B cell (primary cell): Measurements from ENCODE around the gene RASL11A. TPM values are rescaled to one million over a fixed set of nuclear protein-coding genes. Genes with fewer than 3 reads are reported as not detected.
"Not testable (repeated sequence)": the region's sequence is repeated elsewhere in the genome, so short reads cannot be mapped to it uniquely, and the experiment has no call there.

Experiments
- ATAC-seq: fragments of 200-7000 bp; cut with Tn5 transposase; one replicate; pipeline ENCODE4 v1.10.0; 2021; ENCODE audit warnings: low read depth, mild to moderate bottlenecking, moderate number of reproducible peaks, moderate library complexity
- CTCF ChIA-PET: fragments of 350-600 bp; sonication (Branson Sonifier 250); formaldehyde crosslinking; loops from one replicate; lab custom pipeline; 2021; ENCODE audit warnings: antibody characterized with exemption, inconsistent platforms; lab: Charles Lee
- POLR2A ChIA-PET: fragments of 350-600 bp; sonication (Branson Sonifier 250); formaldehyde crosslinking; loops from one replicate; lab custom pipeline; 2021; ENCODE audit warnings: antibody characterized with exemption; lab: Charles Lee
- DNase-seq: peaks from one replicate; pipeline ENCODE4 v3.0.0; 2013
- H2AFZ ChIP-seq: 2 replicates; pipeline ENCODE4 v1.6.1; 2012; ENCODE audit warnings: mild to moderate bottlenecking, low read depth, low read length; ENCODE audit not compliant: insufficient read depth, poor library complexity, severe bottlenecking
- H3K27ac ChIP-seq, 2 donors: 1 replicate in 1 of 2; 2 replicates in 1 of 2; pipeline ENCODE4 v1.5.1; 2012 to 2013; ENCODE audit warnings: low read length in 2 of 2, mild to moderate bottlenecking in 2 of 2, moderate library complexity in 1 of 2
- H3K27me3 ChIP-seq, 4 experiments: fragments of 200-600 bp in 1 of 4; sonication (generic) in 1 of 4; replicated peaks in 1 of 4; 1 replicate in 2 of 4; 2 replicates in 2 of 4; pipeline versions ENCODE4 v1.6.1 to v1.7.0; 2013 to 2016; ENCODE audit warnings: low read length in 3 of 4, mild to moderate bottlenecking in 2 of 4, mixed read lengths in 1 of 4, moderate library complexity in 1 of 4; ENCODE audit not compliant: insufficient read depth in 4 of 4, control insufficient read depth in 3 of 4; ENCODE audit errors: control extremely low read depth in 1 of 4
- H3K36me3 ChIP-seq, 2 experiments: replicated peaks in 1 of 2; 1 replicate in 1 of 2; 2 replicates in 1 of 2; pipeline versions ENCODE4 v1.6.1 to v1.7.1; 2013; ENCODE audit warnings: low read length in 1 of 2; ENCODE audit not compliant: insufficient read depth in 2 of 2, control insufficient read depth in 1 of 2; ENCODE audit errors: control extremely low read depth in 1 of 2, extremely low read depth in 1 of 2
- H3K4me1 ChIP-seq, 2 donors: fragments of 200-600 bp in 1 of 2; sonication (generic) in 1 of 2; 1 replicate in 1 of 2; 2 replicates in 1 of 2; pipeline versions ENCODE4 v1.5.1 to v1.6.1; 2013 to 2017; ENCODE audit warnings: low read length in 2 of 2; ENCODE audit not compliant: control insufficient read depth in 2 of 2, insufficient read depth in 2 of 2
- H3K4me2 ChIP-seq: replicated peaks from 2 replicates; pipeline ENCODE3; 2012; ENCODE audit warnings: mild to moderate bottlenecking, low read depth, low read length; ENCODE audit not compliant: poor library complexity, severe bottlenecking
- H3K4me3 ChIP-seq, 5 experiments: fragments of 200-600 bp in 1 of 5; sonication (generic) in 1 of 5; 1 replicate in 3 of 5; 2 replicates in 2 of 5; pipeline versions ENCODE4 v1.5.1 to v1.7.0; 2011 to 2016; ENCODE audit warnings: low read length in 4 of 5, mild to moderate bottlenecking in 4 of 5, low read depth in 2 of 5, control low read depth in 1 of 5, moderate library complexity in 1 of 5; ENCODE audit not compliant: insufficient read depth in 1 of 5; ENCODE audit errors: control extremely low read depth in 1 of 5, extremely low read depth in 1 of 5
- H3K79me2 ChIP-seq: fragments of 200-600 bp; sonication (generic); one replicate; pipeline ENCODE4 v1.6.0; 2016; ENCODE audit warnings: low read length; ENCODE audit not compliant: control insufficient read depth, insufficient read depth
- H3K9ac ChIP-seq: fragments of 200-600 bp; sonication (generic); 2 replicates; pipeline ENCODE4 v1.6.1; 2017; ENCODE audit warnings: mild to moderate bottlenecking, low read length, moderate library complexity
- H3K9me3 ChIP-seq, 3 donors: one replicate each; pipeline versions ENCODE4 v1.6.1 to v1.7.1; 2013; ENCODE audit warnings: low read length in 2 of 3; ENCODE audit not compliant: control insufficient read depth in 2 of 3, insufficient read depth in 1 of 3; ENCODE audit errors: control extremely low read depth in 1 of 3
- H4K20me1 ChIP-seq: 2 replicates; pipeline ENCODE4 v1.6.0; 2012; ENCODE audit warnings: mild to moderate bottlenecking, low read length; ENCODE audit not compliant: insufficient read depth, control insufficient read depth, poor library complexity, severe bottlenecking
- H3K27ac Mint-ChIP-seq: one replicate; pipeline ENCODE4 v1.8.0; 2021; ENCODE audit warnings: mixed read lengths
- H3K27me3 Mint-ChIP-seq: one replicate; pipeline ENCODE4 v1.8.0; 2021; ENCODE audit warnings: mixed read lengths
- H3K4me1 Mint-ChIP-seq: one replicate; pipeline ENCODE4 v1.8.0; 2021; ENCODE audit warnings: mixed read lengths
- H3K4me3 Mint-ChIP-seq: one replicate; pipeline ENCODE4 v1.8.0; 2021; ENCODE audit warnings: mixed read lengths
- H3K9me3 Mint-ChIP-seq: one replicate; pipeline ENCODE4 v1.8.0; 2022; ENCODE audit warnings: mixed read lengths; ENCODE audit not compliant: insufficient read depth
- EZH2 ChIP-seq: IDR thresholded peaks from 2 replicates; pipeline ENCODE4 v1.6.1; 2012; ENCODE audit warnings: borderline replicate concordance, low read depth, mild to moderate bottlenecking, moderate library complexity, low read length; ENCODE audit not compliant: insufficient read depth, poor library complexity, severe bottlenecking
- WGBS: methylation state at CpG from one replicate; pipeline ENCODE4 v1.1.5; 2013; ENCODE audit warnings: missing lambda C conversion rate; ENCODE audit not compliant: insufficient coverage; 5-methylcytosine and 5-hydroxymethylcytosine counted together
- intact Hi-C: fragments of 100-400 bp; cut with micrococcal nuclease; formaldehyde crosslinking; loops from one replicate; pipeline ENCODE4 v1.10.0; 2022
- polyA plus RNA-seq: library from polyadenylated mRNA; depleted of rRNA; stranded (reverse); fragments of >200 nt; gene quantifications from 2 replicates; pipeline ENCODE4 v1.2.3, GENCODE V29; 2012
- total RNA-seq, 2 donors: library from RNA; stranded (reverse); fragments of 120-200 nt in 1 of 2; gene quantifications; 1 replicate in 1 of 2; 2 replicates in 1 of 2; pipeline versions ENCODE4 v1.2.3 to v1.2.4, GENCODE V29; 2013 to 2022
- TF ChIP-seq, protein P1 (sequence below): fragments of 200-600 bp; IDR thresholded peaks from one replicate; pipeline ENCODE4 v1.8.0; 2022; ENCODE audit warnings: antibody characterized with exemption, mild to moderate bottlenecking

RASL11A gene
- total and polyA plus RNA-seq, 2 donors (not counting 1 experiment from before 2014, with no cell fraction given) = 0.89 to 4.8 TPM

DNA sequence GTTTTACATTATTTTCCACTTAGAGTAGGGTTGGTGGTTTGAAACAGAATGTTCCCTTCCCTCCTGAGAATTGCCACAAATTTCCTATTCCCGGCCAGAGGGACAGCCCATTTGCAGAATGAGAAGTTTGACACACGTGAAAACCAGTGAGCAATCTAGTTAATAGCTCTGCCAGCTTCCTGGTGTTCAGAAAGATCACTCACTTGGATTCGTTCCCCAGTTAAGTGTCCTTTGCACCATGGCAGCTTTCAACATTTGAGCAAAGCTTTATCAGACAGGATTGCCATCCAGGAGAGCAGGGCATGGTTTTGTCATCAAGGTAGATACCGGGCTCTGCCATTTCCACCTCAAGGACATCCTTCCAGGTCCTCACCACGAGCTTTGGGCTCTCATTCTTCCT, 28.2 kb downstream of the RASL11A start:
- Histone ChIP-seq H3K4me3 (no peak overlapping the region), H3K27ac (no peak overlapping the region), H3K4me2 (no peak overlapping the region), H3K9ac (no peak overlapping the region), H3K79me2 (no peaks in the 10 kb centered on the region), H3K36me3 (no peaks in the 10 kb centered on the region), H3K27me3 (peaks cover 0 to 2% (median 0%) of the 10 kb centered on the region in 4 experiments), H4K20me1 (no peaks in the 10 kb centered on the region), H2AFZ (no peak overlapping the region), H3K9me3 (peaks cover 0 to 4% (median 0%) of the 10 kb centered on the region in 3 donors), H3K4me1 (peaks cover 9 to 10% of the 10 kb centered on the region in 2 donors)
- DNase-seq = no peak
- ChIA-PET CTCF (interaction anchor here (1.0 kb wide), 1 partner anchor 28 kb away, joined by 4 read pairs; the partner anchor contains the start of gene RASL11A), POLR2A (no interaction called here)
- no peak overlapping the region for H3K4me3 Mint-ChIP-seq
- no peaks in the 10 kb centered on the region for H3K9me3 Mint-ChIP-seq
- no peak for ATAC-seq
- TF ChIP-seq, protein P1, sequence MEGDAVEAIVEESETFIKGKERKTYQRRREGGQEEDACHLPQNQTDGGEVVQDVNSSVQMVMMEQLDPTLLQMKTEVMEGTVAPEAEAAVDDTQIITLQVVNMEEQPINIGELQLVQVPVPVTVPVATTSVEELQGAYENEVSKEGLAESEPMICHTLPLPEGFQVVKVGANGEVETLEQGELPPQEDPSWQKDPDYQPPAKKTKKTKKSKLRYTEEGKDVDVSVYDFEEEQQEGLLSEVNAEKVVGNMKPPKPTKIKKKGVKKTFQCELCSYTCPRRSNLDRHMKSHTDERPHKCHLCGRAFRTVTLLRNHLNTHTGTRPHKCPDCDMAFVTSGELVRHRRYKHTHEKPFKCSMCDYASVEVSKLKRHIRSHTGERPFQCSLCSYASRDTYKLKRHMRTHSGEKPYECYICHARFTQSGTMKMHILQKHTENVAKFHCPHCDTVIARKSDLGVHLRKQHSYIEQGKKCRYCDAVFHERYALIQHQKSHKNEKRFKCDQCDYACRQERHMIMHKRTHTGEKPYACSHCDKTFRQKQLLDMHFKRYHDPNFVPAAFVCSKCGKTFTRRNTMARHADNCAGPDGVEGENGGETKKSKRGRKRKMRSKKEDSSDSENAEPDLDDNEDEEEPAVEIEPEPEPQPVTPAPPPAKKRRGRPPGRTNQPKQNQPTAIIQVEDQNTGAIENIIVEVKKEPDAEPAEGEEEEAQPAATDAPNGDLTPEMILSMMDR = no peak
- no peak for TF ChIP-seq EZH2
- H3K27me3 Mint-ChIP-seq = no peaks in the 10 kb centered on the region
- 84% methylated on average over 4 of the region's 5 CpGs for WGBS
- no peak overlapping the region for H3K27ac Mint-ChIP-seq
- intact Hi-C loops = no loop called here
- peaks cover 12% of the 10 kb centered on the region for H3K4me1 Mint-ChIP-seq

DNA sequence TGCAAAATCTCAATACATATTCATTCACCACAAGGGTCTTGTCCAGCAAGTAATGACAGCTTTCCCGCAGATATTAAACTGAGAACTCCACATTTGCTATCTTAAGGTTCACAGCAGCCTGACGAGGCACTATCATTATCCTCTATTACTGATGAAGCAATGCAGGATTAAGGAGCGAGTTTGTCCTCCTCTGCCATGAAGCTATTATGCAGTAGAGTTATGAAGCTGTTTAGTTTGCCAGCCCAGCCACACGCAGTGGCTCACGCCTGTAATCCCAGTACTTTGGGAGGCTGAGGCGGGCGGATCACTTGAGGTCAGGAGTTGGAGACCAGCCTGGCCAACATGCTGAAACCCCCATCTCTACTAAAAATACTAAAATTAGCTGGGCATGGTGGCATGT, 29.8 kb downstream of the RASL11A start:
- POLR2A ChIA-PET, H3K36me3 ChIP-seq, H3K4me1 Mint-ChIP-seq, H3K4me3 ChIP-seq, H3K27me3 Mint-ChIP-seq, H2AFZ ChIP-seq, H3K27me3 ChIP-seq, CTCF ChIA-PET, DNase-seq, H3K79me2 ChIP-seq, H3K4me2 ChIP-seq, H3K9me3 Mint-ChIP-seq, H3K27ac ChIP-seq, ATAC-seq, H3K9me3 ChIP-seq, H3K9ac ChIP-seq, H3K27ac Mint-ChIP-seq, intact Hi-C loops, H3K4me1 ChIP-seq, H3K4me3 Mint-ChIP-seq, H4K20me1 ChIP-seq: not testable (repeated sequence)
- WGBS = 100% methylated on average over 1 of the region's 7 CpGs
